OCI-LY7 (cell line): ENCODE results near the gene RAPGEF6.

Experiments used
- CTCF ChIP-seq: fragments of 200-600 bp; sonication (generic); conservative IDR thresholded peaks from 2 replicates; pipeline ENCODE4 v1.5.1; 2014; ENCODE audit warnings: mild to moderate bottlenecking, antibody characterized with exemption, low read length, moderate library complexity, mixed read lengths
- EZH2phosphoT487 ChIP-seq: fragments of 200-600 bp; sonication (generic); IDR thresholded peaks from 2 replicates; pipeline ENCODE4 v1.6.1; 2018; ENCODE audit warnings: low read depth, borderline replicate concordance, mild to moderate bottlenecking, mixed run types, antibody characterized with exemption, low read length, moderate library complexity, mixed read lengths

DNA sequence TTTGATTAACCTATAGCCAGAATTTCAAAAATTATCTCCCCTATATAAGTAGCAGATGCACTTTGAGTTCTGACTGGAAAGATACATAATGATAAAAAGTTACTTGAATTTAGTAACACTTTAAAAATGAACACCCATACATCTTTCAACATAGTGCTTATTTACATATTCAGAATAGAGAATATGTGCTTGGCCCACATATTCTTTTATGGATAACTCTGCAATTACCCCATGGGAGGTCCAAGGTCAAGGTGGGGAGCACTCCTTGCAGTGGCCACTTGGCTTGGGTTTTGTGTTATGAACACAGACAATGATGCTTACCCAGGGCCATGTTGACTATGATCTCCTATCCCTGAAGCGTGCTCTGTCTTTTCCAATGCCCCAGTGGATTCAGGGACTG lies 201.9 kb downstream of the RAPGEF6 start:
- no peak for TF ChIP-seq EZH2phosphoT487
- no peak for TF ChIP-seq CTCF
